B cell (primary cell): ENCODE results near the gene PRSS36. TPM values are rescaled to one million over a fixed set of nuclear protein-coding genes. Genes with fewer than 3 reads are reported as not detected.

Experiments used
- ATAC-seq: fragments of 200-7000 bp; cut with Tn5 transposase; one replicate; pipeline ENCODE4 v1.10.0; 2021; ENCODE audit warnings: low read depth, mild to moderate bottlenecking, moderate number of reproducible peaks, moderate library complexity
- CTCF ChIA-PET: fragments of 350-600 bp; sonication (Branson Sonifier 250); formaldehyde crosslinking; loops from one replicate; lab custom pipeline; 2021; ENCODE audit warnings: antibody characterized with exemption, inconsistent platforms; lab: Charles Lee
- POLR2A ChIA-PET: fragments of 350-600 bp; sonication (Branson Sonifier 250); formaldehyde crosslinking; loops from one replicate; lab custom pipeline; 2021; ENCODE audit warnings: antibody characterized with exemption; lab: Charles Lee
- DNase-seq: peaks from one replicate; pipeline ENCODE4 v3.0.0; 2013
- H2AFZ ChIP-seq: 2 replicates; pipeline ENCODE4 v1.6.1; 2012; ENCODE audit warnings: mild to moderate bottlenecking, low read depth, low read length; ENCODE audit not compliant: insufficient read depth, poor library complexity, severe bottlenecking
- H3K27ac ChIP-seq, 2 donors: 1 replicate in 1 of 2; 2 replicates in 1 of 2; pipeline ENCODE4 v1.5.1; 2012 to 2013; ENCODE audit warnings: low read length in 2 of 2, mild to moderate bottlenecking in 2 of 2, moderate library complexity in 1 of 2
- H3K27me3 ChIP-seq, 4 experiments: fragments of 200-600 bp in 1 of 4; sonication (generic) in 1 of 4; replicated peaks in 1 of 4; 1 replicate in 2 of 4; 2 replicates in 2 of 4; pipeline versions ENCODE4 v1.6.1 to v1.7.0; 2013 to 2016; ENCODE audit warnings: low read length in 3 of 4, mild to moderate bottlenecking in 2 of 4, mixed read lengths in 1 of 4, moderate library complexity in 1 of 4; ENCODE audit not compliant: insufficient read depth in 4 of 4, control insufficient read depth in 3 of 4; ENCODE audit errors: control extremely low read depth in 1 of 4
- H3K36me3 ChIP-seq, 2 experiments: replicated peaks in 1 of 2; 1 replicate in 1 of 2; 2 replicates in 1 of 2; pipeline versions ENCODE4 v1.6.1 to v1.7.1; 2013; ENCODE audit warnings: low read length in 1 of 2; ENCODE audit not compliant: insufficient read depth in 2 of 2, control insufficient read depth in 1 of 2; ENCODE audit errors: control extremely low read depth in 1 of 2, extremely low read depth in 1 of 2
- H3K4me1 ChIP-seq, 2 donors: fragments of 200-600 bp in 1 of 2; sonication (generic) in 1 of 2; 1 replicate in 1 of 2; 2 replicates in 1 of 2; pipeline versions ENCODE4 v1.5.1 to v1.6.1; 2013 to 2017; ENCODE audit warnings: low read length in 2 of 2; ENCODE audit not compliant: control insufficient read depth in 2 of 2, insufficient read depth in 2 of 2
- H3K4me2 ChIP-seq: replicated peaks from 2 replicates; pipeline ENCODE3; 2012; ENCODE audit warnings: mild to moderate bottlenecking, low read depth, low read length; ENCODE audit not compliant: poor library complexity, severe bottlenecking
- H3K4me3 ChIP-seq, 5 experiments: fragments of 200-600 bp in 1 of 5; sonication (generic) in 1 of 5; 1 replicate in 3 of 5; 2 replicates in 2 of 5; pipeline versions ENCODE4 v1.5.1 to v1.7.0; 2011 to 2016; ENCODE audit warnings: low read length in 4 of 5, mild to moderate bottlenecking in 4 of 5, low read depth in 2 of 5, control low read depth in 1 of 5, moderate library complexity in 1 of 5; ENCODE audit not compliant: insufficient read depth in 1 of 5; ENCODE audit errors: control extremely low read depth in 1 of 5, extremely low read depth in 1 of 5
- H3K79me2 ChIP-seq: fragments of 200-600 bp; sonication (generic); one replicate; pipeline ENCODE4 v1.6.0; 2016; ENCODE audit warnings: low read length; ENCODE audit not compliant: control insufficient read depth, insufficient read depth
- H3K9ac ChIP-seq: fragments of 200-600 bp; sonication (generic); 2 replicates; pipeline ENCODE4 v1.6.1; 2017; ENCODE audit warnings: mild to moderate bottlenecking, low read length, moderate library complexity
- H3K9me3 ChIP-seq, 3 donors: one replicate each; pipeline versions ENCODE4 v1.6.1 to v1.7.1; 2013; ENCODE audit warnings: low read length in 2 of 3; ENCODE audit not compliant: control insufficient read depth in 2 of 3, insufficient read depth in 1 of 3; ENCODE audit errors: control extremely low read depth in 1 of 3
- H4K20me1 ChIP-seq: 2 replicates; pipeline ENCODE4 v1.6.0; 2012; ENCODE audit warnings: mild to moderate bottlenecking, low read length; ENCODE audit not compliant: insufficient read depth, control insufficient read depth, poor library complexity, severe bottlenecking
- H3K27ac Mint-ChIP-seq: one replicate; pipeline ENCODE4 v1.8.0; 2021; ENCODE audit warnings: mixed read lengths
- H3K27me3 Mint-ChIP-seq: one replicate; pipeline ENCODE4 v1.8.0; 2021; ENCODE audit warnings: mixed read lengths
- H3K4me1 Mint-ChIP-seq: one replicate; pipeline ENCODE4 v1.8.0; 2021; ENCODE audit warnings: mixed read lengths
- H3K4me3 Mint-ChIP-seq: one replicate; pipeline ENCODE4 v1.8.0; 2021; ENCODE audit warnings: mixed read lengths
- H3K9me3 Mint-ChIP-seq: one replicate; pipeline ENCODE4 v1.8.0; 2022; ENCODE audit warnings: mixed read lengths; ENCODE audit not compliant: insufficient read depth
- CTCF ChIP-seq: fragments of 200-600 bp; IDR thresholded peaks from one replicate; pipeline ENCODE4 v1.8.0; 2022; ENCODE audit warnings: antibody characterized with exemption, mild to moderate bottlenecking
- EZH2 ChIP-seq: IDR thresholded peaks from 2 replicates; pipeline ENCODE4 v1.6.1; 2012; ENCODE audit warnings: borderline replicate concordance, low read depth, mild to moderate bottlenecking, moderate library complexity, low read length; ENCODE audit not compliant: insufficient read depth, poor library complexity, severe bottlenecking
- WGBS: methylation state at CpG from one replicate; pipeline ENCODE4 v1.1.5; 2013; ENCODE audit warnings: missing lambda C conversion rate; ENCODE audit not compliant: insufficient coverage; 5-methylcytosine and 5-hydroxymethylcytosine counted together
- intact Hi-C: fragments of 100-400 bp; cut with micrococcal nuclease; formaldehyde crosslinking; loops from one replicate; pipeline ENCODE4 v1.10.0; 2022
- polyA plus RNA-seq: library from polyadenylated mRNA; depleted of rRNA; stranded (reverse); fragments of >200 nt; gene quantifications from 2 replicates; pipeline ENCODE4 v1.2.3, GENCODE V29; 2012
- total RNA-seq, 2 donors: library from RNA; stranded (reverse); fragments of 120-200 nt in 1 of 2; gene quantifications; 1 replicate in 1 of 2; 2 replicates in 1 of 2; pipeline versions ENCODE4 v1.2.3 to v1.2.4, GENCODE V29; 2013 to 2022

Gene PRSS36
- total and polyA plus RNA-seq, 2 donors (not counting 1 experiment from before 2014, with no cell fraction given): 1.0 to 1.6 TPM

GRCh38 chr16:31142109-31143010, 7.5 kb downstream of the PRSS36 start:
- Histone ChIP-seq H3K9me3 (no peaks in the 10 kb centered on the region), H3K27ac (peak overlapping the region; percentile 21 to 54), H3K79me2 (no peaks in the 10 kb centered on the region), H3K36me3 (no peaks in the 10 kb centered on the region), H2AFZ (peak overlapping the region; percentile 87), H3K9ac (peak overlapping the region; percentile 68), H4K20me1 (no peaks in the 10 kb centered on the region), H3K4me2 (peak overlapping the region; percentile 96), H3K27me3 (no peaks in the 10 kb centered on the region), H3K4me3 (peak overlapping the region in 4 of 5 experiments; percentile 21 to 71 (median 50)), H3K4me1 (peaks cover 6 to 13% of the 10 kb centered on the region in 2 donors)
- ATAC-seq (peak; percentile 95), DNase-seq (peak; percentile 99)
- peaks cover 9% of the 10 kb centered on the region for H3K4me1 Mint-ChIP-seq
- peak overlapping the region; percentile 88 for H3K27ac Mint-ChIP-seq
- peaks cover 6% of the 10 kb centered on the region for H3K27me3 Mint-ChIP-seq
- intact Hi-C loops: loop anchor here (1.0 to 2.0 kb wide), 12 partner anchors 25 to 317 kb away; partner anchors contain the start of genes ARMC5, BCKDK, FUS and HSD3B7
- no peaks in the 10 kb centered on the region for H3K9me3 Mint-ChIP-seq
- POLR2A ChIA-PET: interaction anchor here (0.5 to 2.7 kb wide), 17 partner anchors 17 to 1078 kb away, joined by 3 to 44 read pairs (median 6); partner anchors contain the start of genes ARMC5, FUS, HSD3B7 and KAT8
- CTCF ChIA-PET: interaction anchor here (0.6 to 5.9 kb wide), 45 partner anchors 13 to 726 kb away, joined by 3 to 56 read pairs (median 4); partner anchors contain the start of genes BCKDK, FUS, HSD3B7 and KAT8
- 9% methylated on average over 89 of the region's 89 CpGs for WGBS
- H3K4me3 Mint-ChIP-seq: peak overlapping the region; percentile 76
- TF ChIP-seq CTCF: peak; percentile 90
- TF ChIP-seq EZH2: no peak
